IPS-NIHi11 (cell line): ENCODE data around the gene SERPINA3.
"Not testable (repeated sequence)": the region's sequence is repeated elsewhere in the genome, so short reads cannot be mapped to it uniquely, and the experiment has no call there.

Experiments used
- DNase-seq: peaks from one replicate; pipeline ENCODE4 v3.0.0; 2012; ENCODE audit warnings: mixed read lengths, low spot score

Gene SERPINA3

DNA sequence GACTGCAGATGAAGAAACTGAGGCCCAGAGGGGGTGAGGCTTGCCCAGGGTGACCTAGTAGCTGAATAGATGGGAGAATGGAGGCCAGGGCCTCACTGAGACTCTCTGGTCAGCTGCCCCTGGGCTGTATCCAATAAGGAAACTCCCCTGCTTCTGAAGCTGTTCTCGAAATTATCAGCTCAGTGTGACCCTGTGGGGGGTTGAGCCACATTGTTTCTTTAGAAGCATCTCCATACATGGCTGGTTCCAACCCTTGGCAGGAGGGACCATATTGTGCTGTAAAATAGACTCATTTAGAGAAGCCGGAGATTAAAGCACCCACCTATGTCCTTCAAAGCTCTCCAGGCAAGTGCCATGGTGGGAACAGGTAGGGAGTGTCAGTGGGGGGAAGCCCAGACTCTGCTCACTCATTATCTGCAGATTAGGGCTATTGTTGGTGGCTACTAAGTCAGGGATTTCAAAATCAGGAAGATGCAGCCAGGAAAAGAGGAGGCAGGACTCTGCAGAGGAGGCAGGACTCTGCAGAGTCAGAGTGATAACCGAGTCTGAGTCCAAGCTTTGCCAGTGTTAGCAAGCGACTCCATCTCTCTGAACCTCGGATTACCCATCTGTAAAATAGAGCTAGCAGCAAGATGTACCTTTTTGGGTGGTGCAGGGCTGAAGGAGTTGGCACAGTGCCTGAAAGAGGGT is 27.5 kb upstream of the SERPINA3 start:
- no peak for DNase-seq

DNA sequence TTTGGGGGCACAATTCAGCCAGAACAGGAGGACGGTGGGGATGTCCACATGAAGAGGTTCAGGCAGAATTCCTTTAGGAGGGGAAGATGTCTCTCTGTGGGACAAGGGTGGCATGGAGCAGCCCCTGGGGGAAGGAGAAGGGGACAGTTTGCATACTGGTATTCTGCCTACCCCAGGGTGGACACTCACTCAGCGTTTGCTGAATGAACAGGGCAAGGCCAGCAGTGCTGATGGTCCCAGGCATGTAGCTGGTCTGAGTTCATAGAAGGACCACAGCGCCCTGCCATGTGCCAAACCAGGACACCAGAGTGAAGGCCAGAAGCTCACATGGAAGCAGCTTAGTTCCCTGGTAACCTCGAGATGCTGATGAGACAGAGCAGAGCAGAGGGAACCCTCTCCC is 25.6 kb upstream of the SERPINA3 start:
- DNase-seq: no peak

DNA sequence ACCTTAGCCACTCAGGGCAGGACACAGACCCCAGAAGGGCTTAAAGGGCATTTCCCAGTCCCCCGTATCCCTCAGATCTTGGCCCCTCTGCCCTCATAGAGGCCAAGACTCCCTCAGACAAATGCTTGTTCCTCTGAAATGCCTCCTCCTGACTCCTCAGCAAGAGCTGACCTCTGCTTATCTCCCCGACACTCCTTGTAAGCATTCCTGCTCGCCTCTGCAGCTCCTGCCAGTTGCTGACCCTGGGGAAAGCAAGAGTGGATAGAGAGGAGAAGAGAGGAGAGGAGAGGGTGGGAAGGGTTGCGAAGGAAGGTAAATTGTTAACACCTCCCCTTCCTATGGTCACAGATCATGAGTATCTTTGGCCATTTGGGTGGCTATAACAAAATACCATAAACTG is 23.9 kb upstream of the SERPINA3 start:
- DNase-seq: no peak

DNA sequence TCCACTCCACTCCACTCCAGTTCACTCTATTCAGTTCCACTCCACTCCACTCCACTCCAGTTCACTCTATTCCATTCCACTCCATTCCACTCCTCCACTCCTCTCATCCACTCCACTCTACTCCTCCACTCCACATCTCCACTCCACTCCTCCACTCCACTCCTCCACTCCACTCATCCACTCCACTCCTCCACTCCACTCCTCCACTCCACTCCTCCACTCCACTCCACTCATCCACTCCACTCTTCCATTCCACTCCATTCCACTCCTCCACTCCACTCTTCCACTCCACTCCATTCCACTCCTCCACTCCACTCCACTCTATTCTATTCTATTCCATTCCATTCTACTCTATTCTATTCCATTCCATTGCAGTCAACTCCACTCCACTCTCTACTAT is 21.1 kb upstream of the SERPINA3 start:
- DNase-seq: no peak

DNA sequence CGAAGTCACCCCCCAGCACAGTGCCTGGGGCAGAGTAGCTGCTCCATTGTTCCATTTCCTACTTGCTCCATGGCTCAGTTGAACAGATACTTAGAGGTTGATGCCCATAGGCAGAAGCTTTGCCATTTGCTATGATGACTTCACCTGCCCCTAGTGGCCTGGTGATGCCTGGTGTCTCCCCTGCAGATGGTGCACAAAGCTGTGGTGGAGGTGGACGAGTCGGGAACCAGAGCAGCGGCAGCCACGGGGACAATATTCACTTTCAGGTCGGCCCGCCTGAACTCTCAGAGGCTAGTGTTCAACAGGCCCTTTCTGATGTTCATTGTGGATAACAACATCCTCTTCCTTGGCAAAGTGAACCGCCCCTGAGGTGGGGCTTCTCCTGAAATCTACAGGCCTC is 20.3 kb upstream of the SERPINA3 start:
- DNase-seq: no peak

DNA sequence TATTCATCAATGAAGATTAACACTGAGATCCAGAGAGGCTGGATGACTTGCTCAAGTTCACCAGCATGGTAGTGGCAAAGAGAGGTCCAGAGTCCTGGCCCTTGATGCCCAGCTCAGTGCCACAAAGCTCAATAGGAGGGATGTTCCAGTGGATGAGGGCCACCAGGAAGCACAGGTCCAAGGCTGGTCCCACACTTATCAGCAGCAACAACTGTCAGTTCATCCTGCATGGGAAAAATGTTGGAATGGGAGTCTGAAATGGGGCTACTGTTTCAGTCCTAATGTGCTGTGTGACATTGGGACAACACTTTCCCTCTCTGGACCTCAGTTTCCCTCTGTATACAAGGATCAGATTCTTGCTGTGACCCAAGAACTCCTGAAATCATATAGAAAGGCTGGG is 19.7 kb upstream of the SERPINA3 start:
- no peak for DNase-seq

DNA sequence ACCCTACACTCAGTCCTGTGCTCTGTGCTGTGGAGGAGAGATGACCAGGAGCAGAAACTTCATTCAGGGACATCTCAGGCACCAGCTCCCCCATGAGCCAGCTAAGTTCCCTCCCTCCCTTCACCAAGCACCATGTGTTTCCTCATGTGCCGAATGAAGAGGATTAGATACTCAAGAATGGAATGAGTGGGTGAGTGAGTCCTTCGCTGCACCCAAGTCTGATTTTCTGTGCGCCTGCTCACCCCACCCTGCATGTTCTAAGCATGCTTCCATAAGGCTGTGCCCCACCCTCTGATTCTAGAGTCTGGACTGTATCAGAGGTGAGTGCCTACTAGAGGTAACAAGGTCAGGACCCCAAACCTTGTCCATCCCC is 18.8 kb upstream of the SERPINA3 start:
- no peak for DNase-seq

DNA sequence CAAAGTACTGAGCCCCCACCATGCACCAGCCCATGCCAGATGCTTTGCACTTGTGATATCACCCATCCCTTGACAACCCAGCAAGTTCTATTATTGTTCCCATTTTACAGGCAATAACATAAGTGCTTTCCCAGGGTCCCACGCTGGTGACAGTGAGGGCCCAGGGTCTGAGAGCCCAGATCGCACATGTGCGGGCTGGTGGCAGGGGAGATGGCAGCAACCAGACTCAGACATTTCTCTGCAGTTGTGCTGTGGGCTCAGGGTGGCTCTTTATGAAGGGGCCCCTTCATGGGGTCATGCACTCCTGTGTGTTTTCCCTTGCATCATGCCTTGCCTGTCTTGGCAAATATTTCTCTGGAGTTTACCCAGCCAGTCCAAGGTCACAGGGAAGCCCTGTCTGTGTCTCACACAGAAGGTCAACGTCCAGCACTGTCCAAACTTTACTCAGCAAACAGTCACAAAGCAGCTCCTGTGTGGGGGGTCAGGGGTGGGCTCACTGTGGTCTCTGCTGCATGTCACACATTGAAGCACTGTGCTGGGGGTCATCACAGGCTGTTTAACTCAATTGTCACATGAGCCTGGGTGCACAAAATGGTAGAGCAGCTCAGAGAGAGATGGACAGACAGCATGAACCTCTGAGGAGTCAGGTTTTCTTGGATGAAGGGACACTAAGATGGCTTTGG is 18.3 kb upstream of the SERPINA3 start:
- DNase-seq: no peak

DNA sequence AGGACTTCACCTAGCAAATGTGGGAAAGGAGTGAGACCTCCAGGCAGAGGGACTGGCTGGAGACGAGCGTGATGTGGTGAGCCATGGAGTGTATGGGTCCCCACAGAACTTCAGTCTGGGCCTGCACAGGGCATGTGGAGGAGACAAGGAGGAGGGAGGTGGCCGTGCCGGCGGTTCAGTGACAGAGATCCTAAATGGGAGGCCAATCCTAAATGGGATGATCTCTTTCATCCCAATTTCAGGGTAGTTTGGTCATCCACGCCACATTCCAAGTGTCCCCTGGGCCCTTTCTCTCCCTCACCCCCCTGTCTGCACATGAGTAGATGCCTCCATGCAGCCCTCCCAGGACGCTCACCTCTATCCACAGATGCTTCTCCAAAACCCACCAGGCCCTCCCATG is 17.8 kb upstream of the SERPINA3 start:
- DNase-seq: no peak

DNA sequence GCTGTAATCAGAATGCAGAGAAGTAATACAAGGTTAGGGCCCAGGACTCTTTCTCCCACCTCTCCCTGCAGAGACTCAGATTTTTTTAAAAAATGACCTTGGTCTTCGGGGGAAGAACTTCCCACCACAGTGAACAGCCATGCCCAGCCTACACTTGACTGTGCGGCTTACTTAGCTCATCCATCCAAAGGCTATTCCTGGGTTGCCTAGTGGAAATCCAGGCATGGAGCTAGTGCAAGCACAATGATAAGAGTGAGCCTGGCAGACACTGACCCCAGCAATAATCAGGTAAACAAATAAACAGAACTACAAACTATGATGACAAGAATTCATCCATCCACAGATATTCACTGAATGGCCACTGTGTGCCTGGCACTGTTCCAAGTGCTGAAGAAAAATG is 16.3 kb upstream of the SERPINA3 start:
- no peak for DNase-seq

DNA sequence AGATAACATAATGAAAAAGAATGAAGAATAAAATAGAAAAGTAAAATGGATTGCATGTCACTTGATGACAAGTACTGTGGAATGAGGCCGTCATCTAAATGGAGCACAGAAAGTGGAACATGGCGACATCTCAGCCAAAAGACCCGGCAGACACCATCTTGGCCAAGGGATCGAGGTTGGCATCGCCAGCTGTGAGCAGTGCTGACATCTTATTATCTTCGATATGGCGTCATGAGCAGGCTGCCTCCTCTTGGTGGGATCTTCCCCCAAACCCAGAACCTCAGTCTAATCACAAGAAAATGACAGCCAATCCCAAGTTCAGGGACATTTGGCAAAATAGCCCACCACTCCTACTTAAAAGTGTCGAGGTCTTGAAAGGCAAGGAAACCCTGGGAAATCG is 15.8 kb upstream of the SERPINA3 start:
- DNase-seq: no peak

DNA sequence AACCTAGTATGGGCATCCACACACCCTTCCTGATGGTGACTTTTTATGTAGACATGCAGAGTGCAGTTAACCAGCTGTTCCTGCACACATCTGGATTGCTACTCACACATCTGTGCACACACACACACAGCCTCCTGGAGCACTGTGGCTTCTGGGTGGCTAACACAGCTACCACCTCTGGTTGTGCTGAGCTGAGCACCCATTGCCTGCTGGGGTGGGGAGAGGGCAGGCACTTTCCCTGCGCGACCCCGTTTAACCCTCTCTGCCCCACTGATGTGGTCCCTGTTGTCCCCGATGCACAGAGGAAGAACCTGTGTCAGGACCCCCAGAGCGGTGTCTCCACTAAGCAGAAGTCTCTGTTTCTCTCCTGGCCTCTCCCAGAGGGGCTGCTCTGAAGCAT is 14.4 kb upstream of the SERPINA3 start:
- DNase-seq: no peak

DNA sequence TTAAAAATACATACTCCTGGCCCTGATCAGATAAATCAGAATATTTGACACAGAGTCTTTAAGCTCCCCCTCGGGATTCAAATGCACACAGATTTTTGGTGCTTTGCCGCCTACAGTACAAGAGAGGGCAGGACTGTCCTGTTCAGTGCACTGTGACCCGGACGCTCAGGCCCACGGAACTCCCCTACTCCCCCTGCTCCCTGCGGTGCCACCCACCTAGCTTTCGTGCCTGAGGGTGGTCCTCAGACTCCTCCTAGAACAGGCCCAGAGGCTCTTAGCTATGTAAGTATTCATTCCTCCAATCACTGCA is 13.7 kb upstream of the SERPINA3 start:
- DNase-seq: no peak

DNA sequence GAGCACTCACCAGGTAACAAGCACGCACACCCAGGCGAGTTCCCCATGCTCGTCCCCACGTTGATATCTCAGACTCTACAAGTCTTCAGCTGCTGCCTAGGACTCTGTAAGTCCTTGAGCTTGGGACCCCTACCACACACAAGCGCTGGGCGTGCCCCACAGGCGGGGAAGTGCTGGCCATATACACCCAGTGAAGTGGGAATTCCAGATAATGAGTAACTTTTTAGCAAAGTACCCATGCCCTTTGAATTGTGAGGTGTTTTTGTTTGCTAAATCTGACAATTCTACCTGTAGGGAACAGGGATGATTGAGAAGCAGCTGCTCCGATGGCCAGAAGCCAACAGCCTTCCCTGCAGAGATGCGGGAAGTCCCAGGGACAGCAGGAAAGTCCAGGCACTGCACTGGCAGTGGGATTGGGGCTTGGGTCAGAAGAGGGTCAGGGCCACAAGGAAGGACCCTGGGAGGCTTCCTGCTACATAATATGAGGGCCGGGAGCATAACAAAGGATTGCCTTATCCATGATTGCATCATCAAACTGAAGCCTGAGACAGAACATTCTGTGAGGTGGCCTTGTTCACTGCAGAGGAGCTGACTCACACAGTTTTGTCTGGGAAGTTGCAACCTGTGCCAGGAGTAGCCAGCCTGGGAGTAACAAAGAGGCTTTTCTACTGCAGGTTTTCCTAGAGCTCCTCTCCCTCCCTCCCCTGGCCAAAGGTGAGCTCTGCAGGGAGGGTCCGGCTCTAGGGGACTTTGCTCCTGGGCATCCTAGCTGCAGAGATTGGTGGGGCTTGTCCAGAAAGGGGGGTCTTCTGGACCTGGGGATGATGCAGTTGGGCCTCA is 13.2 kb upstream of the SERPINA3 start:
- DNase-seq: peak; percentile 29

DNA sequence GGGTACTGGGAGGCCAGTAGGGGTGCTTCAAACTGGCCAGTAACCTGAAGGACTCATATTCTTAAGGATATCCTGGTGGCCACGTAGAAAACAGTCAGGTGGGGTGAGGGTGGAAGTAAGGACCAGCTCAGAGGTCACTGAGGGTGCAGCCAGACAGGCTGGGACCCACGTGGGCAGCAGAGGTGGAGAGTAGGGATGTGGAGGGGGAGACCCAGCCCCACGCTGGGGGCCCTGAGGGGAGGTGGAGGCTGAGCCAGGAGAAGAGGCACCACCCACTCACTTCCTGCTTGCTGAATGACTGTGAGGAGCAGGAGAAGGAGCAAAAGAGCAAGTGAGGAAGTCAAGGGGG is 12.6 kb upstream of the SERPINA3 start:
- no peak for DNase-seq

DNA sequence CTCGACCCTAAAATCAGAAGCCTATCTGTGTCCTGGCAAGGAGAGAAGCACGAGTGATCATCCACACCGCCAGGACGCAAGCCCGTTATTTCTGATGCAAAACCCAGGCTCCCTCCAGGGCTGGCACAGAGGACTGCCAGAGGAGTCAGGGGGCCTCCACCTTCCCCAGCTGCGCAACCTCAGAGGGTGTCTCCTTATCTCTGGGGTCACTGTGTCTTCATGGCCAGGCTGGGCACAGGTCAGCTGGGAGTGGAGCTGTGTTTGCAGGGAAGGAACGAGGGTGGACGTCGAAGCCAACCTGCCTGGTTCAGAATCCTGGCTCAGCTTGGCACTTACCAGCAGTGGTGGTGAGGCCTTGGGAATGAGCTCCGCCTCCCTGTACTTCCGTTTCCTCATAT is 12.0 kb upstream of the SERPINA3 start:
- DNase-seq: no peak

DNA sequence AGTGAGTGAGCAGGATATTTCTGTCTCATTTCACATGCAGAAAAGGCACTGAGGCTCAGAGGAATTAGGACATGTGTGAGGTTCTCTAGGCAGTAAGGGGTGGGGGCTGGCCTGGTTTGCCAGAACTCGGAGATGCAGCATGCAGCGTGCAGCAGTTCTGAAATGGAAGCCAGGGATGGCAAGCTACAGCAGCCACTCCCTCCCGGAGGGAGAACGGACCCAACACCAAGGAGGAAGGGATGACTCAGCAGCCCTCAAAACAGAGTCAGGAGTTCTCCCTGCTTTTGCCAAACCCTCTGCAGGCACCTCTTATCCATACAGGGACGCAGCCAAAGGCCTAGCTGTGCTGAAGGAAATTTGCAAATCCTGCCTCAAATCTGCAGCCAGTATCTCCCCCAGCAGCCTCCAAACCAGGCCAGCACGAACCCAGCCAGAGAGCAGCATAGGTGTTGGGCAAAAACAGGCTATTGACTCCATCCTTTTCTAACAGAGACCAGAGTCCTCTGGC is 10.3 kb upstream of the SERPINA3 start:
- DNase-seq: no peak

DNA sequence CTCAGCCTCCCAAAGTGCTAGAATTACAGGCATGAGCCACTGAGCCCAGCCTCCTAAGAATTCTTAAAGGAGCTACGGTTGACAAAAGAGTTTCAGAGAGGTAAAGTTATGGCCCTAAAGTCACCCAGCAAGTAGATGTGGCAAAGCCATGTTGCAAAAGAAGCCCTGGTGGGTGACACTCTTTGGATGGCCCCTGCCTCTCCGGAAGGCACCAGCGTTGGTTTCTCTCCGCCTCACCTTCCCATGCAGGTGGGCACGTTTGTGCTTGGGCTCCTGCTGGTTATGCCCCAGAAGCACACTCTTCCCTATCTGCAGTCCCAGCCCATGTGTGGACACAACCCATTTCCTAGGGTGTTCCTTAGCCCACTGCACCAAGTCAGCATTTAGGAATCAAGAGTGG is 9.5 kb upstream of the SERPINA3 start:
- no peak for DNase-seq

DNA sequence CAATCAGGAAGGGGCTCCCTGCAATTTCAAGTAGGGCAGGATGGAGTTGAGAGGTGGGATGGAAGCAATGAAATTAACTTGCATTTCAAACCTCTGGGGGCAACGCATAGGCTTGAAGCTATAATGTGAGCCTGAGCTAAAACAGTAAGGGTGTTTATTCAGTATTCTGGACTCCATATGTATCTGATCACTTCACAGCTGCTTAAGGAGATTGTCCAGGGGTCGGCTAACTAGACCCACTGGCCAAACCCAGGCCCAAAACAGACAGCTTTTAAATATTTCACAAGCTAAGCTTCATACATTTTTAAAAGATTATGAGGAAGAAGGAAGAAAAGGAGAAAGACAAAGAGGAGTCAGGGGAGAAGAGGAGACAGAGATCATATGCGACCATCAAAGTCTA is 6.8 kb upstream of the SERPINA3 start:
- DNase-seq: no peak

DNA sequence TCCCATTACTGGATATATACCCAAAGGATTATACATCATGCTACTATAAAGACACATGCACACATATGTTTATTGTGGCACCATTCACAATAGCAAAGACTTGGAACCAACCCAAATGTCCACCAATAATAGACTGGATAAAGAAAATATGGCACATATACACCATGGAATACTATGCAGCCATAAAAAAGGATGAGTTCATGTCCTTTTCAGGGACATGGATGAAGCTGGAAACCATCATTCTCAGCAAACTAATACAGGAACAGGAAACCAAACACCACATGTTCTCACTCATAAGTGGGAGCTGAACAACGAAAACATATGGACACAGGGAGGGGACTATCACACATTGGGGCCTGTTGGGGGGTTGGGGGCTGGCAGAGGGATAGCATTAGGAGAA is 3.2 kb upstream of the SERPINA3 start:
- not testable (repeated sequence) for DNase-seq

DNA sequence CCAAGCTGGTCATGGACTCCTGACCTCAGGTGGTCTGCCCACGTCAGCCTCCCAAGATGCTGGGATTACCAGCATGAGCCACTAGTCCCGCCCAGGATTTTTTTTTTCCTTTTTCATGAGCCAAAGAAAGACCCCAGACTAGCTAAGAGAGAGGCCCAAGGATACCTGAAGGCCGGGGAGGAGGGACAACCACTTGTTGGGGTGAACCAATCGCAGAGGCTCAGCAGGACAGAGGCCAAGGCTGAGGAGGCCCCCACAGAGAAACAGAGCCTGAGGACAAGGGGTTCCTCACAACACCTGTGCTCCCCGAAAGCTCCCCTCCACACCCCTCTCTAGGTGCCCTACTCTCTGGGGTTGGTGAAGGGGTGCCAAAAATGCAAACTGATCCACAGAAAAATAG is 1.0 kb upstream of the SERPINA3 start:
- DNase-seq: no peak

DNA sequence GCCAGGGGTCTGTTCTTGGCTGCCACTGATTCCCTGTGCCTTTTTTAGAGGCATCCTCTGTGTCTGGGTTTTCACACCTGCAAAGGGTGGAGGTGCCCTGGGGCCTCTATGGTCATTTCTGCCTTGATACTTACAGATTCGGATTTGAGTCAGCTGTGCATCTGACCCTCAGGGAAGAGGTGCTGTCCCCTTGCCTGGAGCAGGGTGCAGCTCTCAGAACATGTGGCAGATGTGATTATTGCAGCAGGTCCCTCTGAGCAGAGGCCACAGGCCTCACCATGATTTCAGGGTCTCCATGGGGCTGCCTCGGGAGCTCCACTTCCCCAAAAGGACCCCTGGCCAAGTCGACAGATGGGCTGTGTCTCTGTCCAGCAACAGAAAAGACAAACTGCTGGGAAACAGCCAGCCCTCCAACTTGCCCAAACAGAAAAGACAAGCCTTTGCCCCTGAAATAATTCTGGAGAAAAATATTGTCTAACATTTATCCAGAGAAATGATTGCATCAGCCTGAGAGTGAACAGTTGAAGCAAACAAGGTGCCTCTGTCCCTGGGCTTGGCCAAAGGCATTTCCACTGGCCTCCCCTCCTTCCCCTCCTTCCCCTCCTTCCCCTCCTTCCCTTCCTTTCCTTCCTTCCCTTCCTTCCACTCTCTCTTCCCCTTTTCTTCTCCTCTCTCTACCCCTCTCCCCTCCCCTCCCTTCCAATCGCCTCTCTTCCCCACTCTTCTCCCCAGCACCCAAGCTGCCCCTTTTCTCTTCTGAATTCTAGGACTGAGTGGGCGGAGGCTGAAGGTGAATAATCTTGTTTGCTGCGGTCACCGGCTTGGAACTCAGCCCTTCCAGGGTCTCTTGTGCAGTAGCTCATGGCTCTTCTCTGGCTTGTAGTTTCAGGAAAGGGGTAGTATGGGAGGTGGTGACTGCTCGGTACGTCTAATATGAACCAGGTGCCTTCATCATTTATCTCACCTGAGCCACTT is 676 bp downstream of the SERPINA3 start:
- no peak for DNase-seq
